Endothelial cell of umbilical vein (primary cell): ENCODE measurements around the gene FMC1. TPM values are rescaled to one million over a fixed set of nuclear protein-coding genes. Genes with fewer than 3 reads are reported as not detected.

Experiments
- BruUV-seq: library from RNA; stranded (reverse); fragments of 400-500 nt; replicated peaks from 2 replicates; lab custom pipeline; 2021; lab: Mats Ljungman, UMichigan
- CTCF ChIA-PET: fragments of 300-600, 350-600 bp; sonication (Branson Sonifier 250); formaldehyde crosslinking; loops from one replicate; lab custom pipeline; 2021; ENCODE audit warnings: antibody characterized with exemption, inconsistent platforms; lab: Charles Lee
- POLR2A ChIA-PET: fragments of 300-600, 350-600 bp; sonication (Branson Sonifier 250); formaldehyde crosslinking; loops from one replicate; lab custom pipeline; 2021; ENCODE audit warnings: antibody characterized with exemption, inconsistent platforms; lab: Charles Lee
- DNase-seq: peaks from one replicate; pipeline ENCODE4 v3.0.0-alpha.2; 2011; ENCODE audit warnings: low read depth, low spot score
- FAIRE-seq: peaks from 2 replicates; lab custom pipeline; 2011; peaks lifted over from hg19 to GRCh38; lab: Jason Lieb, UNC
- H2AFZ ChIP-seq: 2 replicates; pipeline ENCODE4 v1.6.0; 2012; ENCODE audit warnings: low read depth, low read length, control low read depth, inconsistent platforms
- H3K27ac ChIP-seq: 2 replicates; pipeline ENCODE4 v1.5.1; 2011; ENCODE audit warnings: low read depth, mild to moderate bottlenecking, control low read depth, low read length, moderate library complexity; ENCODE audit not compliant: insufficient read depth
- H3K27me3 ChIP-seq, 2 experiments: 2 replicates each; pipeline versions ENCODE4 v1.6.0 to v1.6.1; 2011; ENCODE audit warnings: low read length in 2 of 2, mixed read lengths in 1 of 2; ENCODE audit not compliant: control insufficient read depth in 2 of 2, insufficient read depth in 2 of 2
- H3K36me3 ChIP-seq, 2 experiments: 2 replicates in 1 of 2; 3 replicates in 1 of 2; pipeline ENCODE4 v1.5.1; 2011; ENCODE audit warnings: low read length in 2 of 2, mild to moderate bottlenecking in 1 of 2, moderate library complexity in 1 of 2; ENCODE audit not compliant: control insufficient read depth in 2 of 2, insufficient read depth in 2 of 2; ENCODE audit errors: extremely low read depth in 1 of 2
- H3K4me1 ChIP-seq: 3 replicates; pipeline ENCODE4 v1.5.1; 2011; ENCODE audit warnings: mild to moderate bottlenecking, low read length; ENCODE audit not compliant: control insufficient read depth, insufficient read depth; ENCODE audit errors: extremely low read depth
- H3K4me2 ChIP-seq: 2 replicates; pipeline ENCODE4 v1.6.1; 2011; ENCODE audit warnings: low read length, control low read depth, mixed read lengths; ENCODE audit not compliant: insufficient read depth
- H3K4me3 ChIP-seq, 3 experiments: fragments of 200-600 bp in 1 of 3; sonication (generic), shearing (Covaris generic) in 1 of 3; replicated peaks in 1 of 3; 2 replicates each; pipeline ENCODE4 v1.5.1; 2011 to 2016; ENCODE audit warnings: control low read depth in 3 of 3, low read length in 3 of 3, mild to moderate bottlenecking in 2 of 3, inconsistent platforms in 1 of 3, low read depth in 1 of 3, moderate library complexity in 1 of 3; ENCODE audit not compliant: insufficient read depth in 1 of 3
- H3K79me2 ChIP-seq: 2 replicates; pipeline ENCODE4 v1.6.0; 2012; ENCODE audit warnings: low read length, inconsistent platforms; ENCODE audit not compliant: control insufficient read depth, insufficient read depth
- H3K9ac ChIP-seq: replicated peaks from 2 replicates; pipeline ENCODE3; 2011; ENCODE audit warnings: low read length, control low read depth; ENCODE audit not compliant: insufficient read depth; ENCODE audit errors: extremely low read depth
- H3K9me1 ChIP-seq: replicated peaks from 3 replicates; pipeline ENCODE4 v1.6.0; 2011; ENCODE audit warnings: mild to moderate bottlenecking, low read length; ENCODE audit not compliant: control insufficient read depth, insufficient read depth; ENCODE audit errors: extremely low read depth
- H3K9me3 ChIP-seq: replicated peaks from 2 replicates; pipeline ENCODE4 v1.5.1; 2012; ENCODE audit warnings: low read length, inconsistent platforms; ENCODE audit not compliant: control insufficient read depth, insufficient read depth
- H4K20me1 ChIP-seq: replicated peaks from 2 replicates; pipeline ENCODE3; 2011; ENCODE audit warnings: mild to moderate bottlenecking, low read length; ENCODE audit not compliant: control insufficient read depth, insufficient read depth; ENCODE audit errors: extremely low read depth
- CTCF ChIP-seq, 2 donors: IDR thresholded peaks; 1 replicate in 1 of 2; 2 replicates in 1 of 2; pipeline ENCODE4 v1.5.1; 2011; ENCODE audit warnings: low read length in 2 of 2, mild to moderate bottlenecking in 2 of 2, moderate library complexity in 2 of 2, control low read depth in 1 of 2, inconsistent platforms in 1 of 2, low read depth in 1 of 2; ENCODE audit not compliant: insufficient read depth in 1 of 2; ENCODE audit errors: extremely low read depth in 1 of 2
- EZH2 ChIP-seq: IDR thresholded peaks from 2 replicates; pipeline ENCODE4 v1.6.1; 2012; ENCODE audit warnings: borderline replicate concordance, low read depth, mild to moderate bottlenecking, moderate library complexity, low read length, inconsistent platforms; ENCODE audit not compliant: severe bottlenecking
- FOS ChIP-seq: IDR thresholded peaks from 2 replicates; pipeline ENCODE4 v1.6.1; 2011; ENCODE audit warnings: mild to moderate bottlenecking, low read length, moderate library complexity, borderline replicate concordance; ENCODE audit not compliant: insufficient read depth
- GATA2 ChIP-seq: IDR thresholded peaks from 2 replicates; pipeline ENCODE4 v1.7.0; 2011; ENCODE audit warnings: low read depth, mild to moderate bottlenecking, moderate library complexity, mixed read lengths, low read length; ENCODE audit not compliant: insufficient read length, insufficient read depth
- JUN ChIP-seq: IDR thresholded peaks from 2 replicates; pipeline ENCODE4 v1.6.1; 2011; ENCODE audit warnings: borderline replicate concordance, low read depth; ENCODE audit not compliant: insufficient read length, insufficient read depth
- MYC ChIP-seq: IDR thresholded peaks from one replicate; pipeline ENCODE4 v1.6.1; 2011; ENCODE audit warnings: mild to moderate bottlenecking, low read depth, low read length
- POLR2A ChIP-seq: IDR thresholded peaks from 2 replicates; pipeline ENCODE4 v1.6.1; 2012; ENCODE audit warnings: low read depth, mild to moderate bottlenecking, control low read depth, low read length
- POLR2AphosphoS5 ChIP-seq: IDR thresholded peaks from 2 replicates; pipeline ENCODE4 v1.6.1; 2012; ENCODE audit warnings: low read depth, mild to moderate bottlenecking, control low read depth, low read length, moderate library complexity; ENCODE audit not compliant: insufficient read depth
- dilution Hi-C: fragments of 300-500 bp; cut with MboI; formaldehyde crosslinking; loops from one replicate; pipeline ENCODE4 v1.15.0; 2019; ENCODE audit warnings: low sequenced_read_pairs; ENCODE audit not compliant: extremely low pct_ligation_motif_present
- intact Hi-C: fragments of 100-400 bp; cut with micrococcal nuclease; formaldehyde crosslinking; loops from one replicate; pipeline ENCODE4 v1.10.0; 2022
- polyA plus RNA-seq, 4 experiments: library from polyadenylated mRNA; depleted of rRNA in 3 of 4; stranded (reverse) in 3 of 4; unstranded in 1 of 4; fragments of >200 nt; gene quantifications; 2 replicates each; pipeline versions ENCODE4 v1.2.1 to v1.2.3, GENCODE V29; 2011 to 2012; ENCODE audit warnings: missing spikeins in 1 of 4
- total RNA-seq: library from RNA; stranded (reverse); gene quantifications from 2 replicates; pipeline ENCODE4 v1.2.3, GENCODE V29; 2021
- TF ChIP-seq, protein P1 (sequence below): IDR thresholded peaks from 2 replicates; pipeline ENCODE4 v1.6.1; 2011; ENCODE audit not compliant: insufficient read depth, insufficient read length

Gene FMC1
- total and polyA plus RNA-seq, 2 donors (not counting 3 experiments of a cell fraction or from before 2014, with no cell fraction given): 10.7 to 23.5 TPM

GRCh38 chr7:139359366-139360209 is 18.5 kb downstream of the FMC1 start, which contains the start of gene LUC7L2:
Gene LUC7L2, plus strand, starts transcription at chr7:139359894. Its CDS starts 368 bp downstream, at chr7:139360262.
- Histone ChIP-seq H2AFZ (peak within 1 kb of the TSS; percentile 75), H3K4me3 (peak within 1 kb of the TSS; percentile 82 to 97 (median 95)), H3K27ac (peak within 1 kb of the TSS; percentile 98), H3K27me3 (no peaks in the 10 kb centered on the region), H3K79me2 (peaks cover 43% of the 10 kb centered on the region), H3K4me2 (peak within 1 kb of the TSS; percentile 99), H4K20me1 (no peaks in the 10 kb centered on the region), H3K4me1 (peaks cover 21% of the 10 kb centered on the region), H3K9me3 (no peaks in the 10 kb centered on the region), H3K9ac (peak within 1 kb of the TSS; percentile 99), H3K9me1 (no peaks in the 10 kb centered on the region), H3K36me3 (peaks cover 0 to 2% of the 10 kb centered on the region in 2 experiments)
- dilution Hi-C loops: no loop called here
- no TSS peak for BruUV-seq
- intact Hi-C loops: loop anchor here (1.0 to 10.0 kb wide), 4 partner anchors 19 to 685 kb away; partner anchors contain the start of genes UBN2 and ZC3HAV1
- ChIA-PET POLR2A (interaction anchor here (0.7 to 1.1 kb wide), 3 partner anchors 17 to 242 kb away, joined by 3 to 5 read pairs (median 4); partner anchors contain the start of gene FMC1), CTCF (interaction anchor here (1.5 to 2.2 kb wide), 3 partner anchors 15 to 75 kb away, joined by 4 to 15 read pairs (median 4); no protein-coding TSS in a partner anchor)
- peak; percentile 89 for FAIRE-seq
- peak; percentile 99 for DNase-seq
- TF ChIP-seq CTCF (IDR thresholded peaks at IDR 0.05; ENCODE audit: extremely low read depth in 1 of 2, insufficient read depth in 1 of 2, low read depth in 1 of 2, low read length in 2 of 2): no peak
- TF ChIP-seq, protein P1, sequence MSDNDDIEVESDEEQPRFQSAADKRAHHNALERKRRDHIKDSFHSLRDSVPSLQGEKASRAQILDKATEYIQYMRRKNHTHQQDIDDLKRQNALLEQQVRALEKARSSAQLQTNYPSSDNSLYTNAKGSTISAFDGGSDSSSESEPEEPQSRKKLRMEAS: peak; percentile 25
- TF ChIP-seq EZH2: no peak
- TF ChIP-seq FOS: no peak
- TF ChIP-seq POLR2A: peak; percentile 98
- no peak for TF ChIP-seq JUN
- TF ChIP-seq MYC: no peak
- TF ChIP-seq POLR2AphosphoS5: peak; percentile 96
- TF ChIP-seq GATA2: no peak
